ENCODE data around the gene NDUFC1.

DNA sequence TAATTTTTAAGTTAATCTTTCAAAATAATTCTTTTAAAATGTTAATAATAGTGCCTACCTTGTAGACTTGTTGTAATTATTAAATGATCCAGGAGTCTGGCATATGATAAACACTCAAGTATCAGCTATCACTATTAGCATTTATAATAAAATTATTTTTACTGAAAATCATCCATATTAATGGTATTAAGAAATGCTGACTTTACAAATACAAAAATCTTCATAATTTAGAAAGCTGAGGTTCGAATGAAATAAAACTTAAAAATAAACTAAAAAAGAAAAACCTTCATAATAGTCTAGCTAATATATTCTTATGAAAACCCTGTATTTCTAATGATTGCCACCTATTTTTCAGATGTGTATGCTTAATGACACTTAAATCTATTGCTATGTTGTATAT lies 27.5 kb downstream of the NDUFC1 start:
- TF ChIP-seq CTCF (tag by site-specific recombination; IDR thresholded peaks at IDR 0.05): no peak
- no peak for TF ChIP-seq ZNF776 (tag by site-specific recombination; IDR thresholded peaks at IDR 0.05; ENCODE audit: borderline replicate concordance)
- TF ChIP-seq, protein P1, sequence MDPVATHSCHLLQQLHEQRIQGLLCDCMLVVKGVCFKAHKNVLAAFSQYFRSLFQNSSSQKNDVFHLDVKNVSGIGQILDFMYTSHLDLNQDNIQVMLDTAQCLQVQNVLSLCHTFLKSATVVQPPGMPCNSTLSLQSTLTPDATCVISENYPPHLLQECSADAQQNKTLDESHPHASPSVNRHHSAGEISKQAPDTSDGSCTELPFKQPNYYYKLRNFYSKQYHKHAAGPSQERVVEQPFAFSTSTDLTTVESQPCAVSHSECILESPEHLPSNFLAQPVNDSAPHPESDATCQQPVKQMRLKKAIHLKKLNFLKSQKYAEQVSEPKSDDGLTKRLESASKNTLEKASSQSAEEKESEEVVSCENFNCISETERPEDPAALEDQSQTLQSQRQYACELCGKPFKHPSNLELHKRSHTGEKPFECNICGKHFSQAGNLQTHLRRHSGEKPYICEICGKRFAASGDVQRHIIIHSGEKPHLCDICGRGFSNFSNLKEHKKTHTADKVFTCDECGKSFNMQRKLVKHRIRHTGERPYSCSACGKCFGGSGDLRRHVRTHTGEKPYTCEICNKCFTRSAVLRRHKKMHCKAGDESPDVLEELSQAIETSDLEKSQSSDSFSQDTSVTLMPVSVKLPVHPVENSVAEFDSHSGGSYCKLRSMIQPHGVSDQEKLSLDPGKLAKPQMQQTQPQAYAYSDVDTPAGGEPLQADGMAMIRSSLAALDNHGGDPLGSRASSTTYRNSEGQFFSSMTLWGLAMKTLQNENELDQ (tag by site-specific recombination; IDR thresholded peaks at IDR 0.05; ENCODE audit: low read depth): no peak
- no peak for TF ChIP-seq ZSCAN30 (tag by site-specific recombination; IDR thresholded peaks at IDR 0.05)
- TF ChIP-seq ZNF626 (tag by site-specific recombination; IDR thresholded peaks at IDR 0.05): no peak
